Activated T-helper 17 cell treated with anti-CD3 and anti-CD28 coated beads, Interleukin-2, amount 50 U/mL, for 72 hours (primary cell): ENCODE measurements around the gene CTNS. TPM values are rescaled to one million over a fixed set of nuclear protein-coding genes. Genes with fewer than 3 reads are reported as not detected.

Experiments used
- ATAC-seq: fragments of 150-1000 bp; cut with Tn5 transposase; replicated peaks from 2 replicates; pipeline ENCODE4 v1.10.0; 2021; ENCODE audit warnings: mild to moderate bottlenecking, moderate library complexity
- H3K27ac Mint-ChIP-seq: one replicate; pipeline ENCODE4 v1.8.0; 2022; ENCODE audit warnings: mixed read lengths
- H3K27me3 Mint-ChIP-seq: one replicate; pipeline ENCODE4 v1.8.0; 2022; ENCODE audit warnings: mixed read lengths
- H3K36me3 Mint-ChIP-seq: one replicate; pipeline ENCODE4 v1.8.0; 2022; ENCODE audit warnings: low read depth, mild to moderate bottlenecking, mixed read lengths
- H3K4me1 Mint-ChIP-seq: one replicate; pipeline ENCODE4 v1.8.0; 2022; ENCODE audit warnings: mixed read lengths
- H3K4me3 Mint-ChIP-seq: one replicate; pipeline ENCODE4 v1.8.0; 2022; ENCODE audit warnings: mild to moderate bottlenecking, mixed read lengths
- H3K9me3 Mint-ChIP-seq: one replicate; pipeline ENCODE4 v1.8.0; 2022; ENCODE audit warnings: mixed read lengths
- total RNA-seq, 2 donors: library from RNA; stranded (reverse); gene quantifications; one replicate each; pipeline ENCODE4 v1.2.3, GENCODE V29; 2022

Gene CTNS
- total RNA-seq, 2 donors from 2014 or later = 11.2 to 11.8 TPM

DNA sequence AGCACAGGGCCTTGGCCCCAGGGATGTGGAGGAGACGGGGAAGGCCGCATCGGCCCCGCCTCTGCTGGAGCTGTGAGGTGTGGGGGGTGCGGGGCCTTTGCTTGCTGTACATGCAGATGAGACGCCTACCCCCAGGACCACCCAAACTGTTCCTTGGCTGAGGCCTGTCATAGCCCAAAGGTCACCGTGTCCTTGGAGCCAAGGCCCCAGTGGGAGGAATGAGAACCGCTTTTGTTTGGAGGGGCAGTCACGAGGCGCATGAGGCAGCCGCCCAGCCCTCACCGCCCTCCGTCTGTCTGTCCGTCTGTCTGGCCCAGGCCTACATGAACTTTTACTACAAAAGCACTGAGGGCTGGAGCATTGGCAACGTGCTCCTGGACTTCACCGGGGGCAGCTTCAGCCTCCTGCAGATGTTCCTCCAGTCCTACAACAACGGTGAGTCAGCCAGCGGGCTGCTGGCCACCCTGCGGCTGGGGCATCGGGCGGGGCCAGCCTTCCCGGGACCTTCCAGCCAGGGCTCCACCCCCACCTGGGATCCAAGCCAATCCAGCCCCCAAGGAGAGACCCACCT is 23.1 kb downstream of the CTNS start:
- no peaks in the 10 kb centered on the region for H3K4me1 Mint-ChIP-seq
- no peaks in the 10 kb centered on the region for H3K9me3 Mint-ChIP-seq
- H3K27me3 Mint-ChIP-seq = no peaks in the 10 kb centered on the region
- H3K4me3 Mint-ChIP-seq = no peak overlapping the region
- no peaks in the 10 kb centered on the region for H3K36me3 Mint-ChIP-seq
- no peak for ATAC-seq
- no peak overlapping the region for H3K27ac Mint-ChIP-seq

- Mint-ChIP-seq H3K36me3 (no peaks in the 10 kb centered on the region), H3K9me3 (no peaks in the 10 kb centered on the region), H3K27ac (no peak overlapping the region), H3K4me1 (peaks cover 4% of the 10 kb centered on the region), H3K27me3 (no peaks in the 10 kb centered on the region), H3K4me3 (no peak overlapping the region)
- ATAC-seq = no peak
Observed at GRCh38 chr17:3660311-3660891, 23.8 kb downstream of the CTNS start.

- H3K27me3 Mint-ChIP-seq = no peaks in the 10 kb centered on the region
Observed at GRCh38 chr17:3663102-3664011, 26.8 kb downstream of the CTNS start.

GRCh38 chr17:3665834-3666233 is 29.3 kb downstream of the CTNS start:
- peaks cover 17% of the 10 kb centered on the region for H3K36me3 Mint-ChIP-seq
- no peak for ATAC-seq
- H3K4me3 Mint-ChIP-seq = peak overlapping the region; percentile 48
- H3K27ac Mint-ChIP-seq = peak overlapping the region; percentile 67
- H3K27me3 Mint-ChIP-seq = no peaks in the 10 kb centered on the region
- no peaks in the 10 kb centered on the region for H3K9me3 Mint-ChIP-seq
- peaks cover 9% of the 10 kb centered on the region for H3K4me1 Mint-ChIP-seq

More at GRCh38 chr17:3663102-3664011, 26.8 kb downstream of the CTNS start:
- Mint-ChIP-seq H3K4me3 (no peak overlapping the region), H3K36me3 (no peaks in the 10 kb centered on the region), H3K4me1 (peaks cover 9% of the 10 kb centered on the region), H3K27ac (no peak overlapping the region), H3K9me3 (no peaks in the 10 kb centered on the region)
- no peak for ATAC-seq

DNA sequence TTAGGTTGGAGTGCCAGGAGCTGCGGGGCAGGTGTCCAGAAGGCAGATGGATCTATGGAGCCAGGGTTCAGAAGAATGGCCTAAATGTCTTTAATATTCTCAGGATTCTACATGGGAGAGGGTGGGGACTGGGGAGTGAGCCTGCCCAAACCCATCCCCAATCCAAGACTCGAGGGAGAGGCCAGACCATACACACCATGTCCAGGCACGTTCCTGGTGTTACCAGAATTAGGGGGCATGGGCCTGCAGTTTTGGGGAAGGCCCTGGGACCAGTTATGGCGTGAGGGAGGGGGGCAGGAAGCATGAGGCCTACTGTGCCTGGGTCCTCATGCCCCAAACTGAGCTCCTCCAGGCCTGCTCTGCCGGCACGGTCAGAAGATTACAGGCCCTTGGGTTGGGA is 30.0 kb downstream of the CTNS start:
- Mint-ChIP-seq H3K4me3 (peak overlapping the region; percentile 93), H3K9me3 (no peaks in the 10 kb centered on the region), H3K27ac (peak overlapping the region; percentile 67), H3K4me1 (peaks cover 9% of the 10 kb centered on the region), H3K27me3 (no peaks in the 10 kb centered on the region), H3K36me3 (peaks cover 23% of the 10 kb centered on the region)
- no peak for ATAC-seq

GRCh38 chr17:3667366-3668278 is 31.1 kb downstream of the CTNS start:
- Mint-ChIP-seq H3K9me3 (no peaks in the 10 kb centered on the region), H3K27ac (peak overlapping the region; percentile 50), H3K36me3 (peaks cover 29% of the 10 kb centered on the region), H3K27me3 (no peaks in the 10 kb centered on the region), H3K4me3 (peak overlapping the region; percentile 93), H3K4me1 (peaks cover 9% of the 10 kb centered on the region)
- peak; percentile 18 for ATAC-seq

DNA sequence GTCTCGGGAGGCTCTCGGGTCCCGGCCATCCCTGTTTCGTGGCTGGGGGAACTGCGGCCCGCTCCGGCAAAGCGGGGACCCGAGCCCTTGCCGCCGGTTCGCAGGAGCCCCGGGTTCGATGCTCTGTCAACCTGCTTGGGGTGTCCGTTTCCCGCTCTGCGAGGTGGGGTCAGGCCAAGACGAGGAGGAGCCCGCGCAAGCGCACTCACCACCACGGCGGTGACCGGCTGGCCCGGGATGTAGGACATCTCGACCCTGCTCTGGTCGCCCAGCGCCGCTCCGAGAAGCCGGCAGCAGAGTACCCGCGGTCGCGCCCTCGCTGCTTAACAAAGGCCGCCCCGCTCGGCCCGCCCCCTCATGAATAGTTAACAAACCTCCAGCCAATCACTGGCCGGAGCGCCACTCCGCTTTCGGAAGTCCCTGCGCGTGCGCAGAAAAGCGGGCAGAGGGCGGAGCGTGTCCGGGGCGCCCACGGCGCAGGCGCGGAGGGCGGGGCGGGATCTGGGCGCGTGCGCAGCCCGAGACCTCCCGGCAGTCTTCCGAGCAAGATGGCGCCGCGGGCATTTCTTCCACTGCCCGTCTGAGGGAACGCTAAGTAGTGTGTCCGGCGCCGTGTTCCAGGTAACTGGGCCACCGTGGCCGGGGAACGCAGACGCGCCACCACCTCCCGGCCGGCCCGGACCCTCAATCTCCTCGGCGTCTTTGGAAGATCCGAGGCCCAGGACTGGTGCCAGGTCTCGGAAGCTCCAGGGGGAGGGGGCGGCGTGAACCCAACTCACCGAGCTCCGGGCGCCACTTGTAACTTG is 31.9 kb downstream of the CTNS start, which contains the start of the genes EMC6 and TAX1BP3:
Gene EMC6, plus strand, starts transcription at position 534 of the 806 bp plus-strand sequence. CDS start 335 bp downstream, outside the sequence.
Gene TAX1BP3, minus strand, starts transcription at position 300 of the 806 bp plus-strand sequence. Its CDS starts 52 bp downstream, at position 248.
- Mint-ChIP-seq H3K27ac (peak within 1 kb of the TSS; percentile 93), H3K9me3 (no peaks in the 10 kb centered on the region), H3K4me3 (peak within 1 kb of the TSS; percentile 93), H3K4me1 (peaks cover 9% of the 10 kb centered on the region), H3K27me3 (no peaks in the 10 kb centered on the region), H3K36me3 (peaks cover 36% of the 10 kb centered on the region)
- peak; percentile 98 for ATAC-seq

DNA sequence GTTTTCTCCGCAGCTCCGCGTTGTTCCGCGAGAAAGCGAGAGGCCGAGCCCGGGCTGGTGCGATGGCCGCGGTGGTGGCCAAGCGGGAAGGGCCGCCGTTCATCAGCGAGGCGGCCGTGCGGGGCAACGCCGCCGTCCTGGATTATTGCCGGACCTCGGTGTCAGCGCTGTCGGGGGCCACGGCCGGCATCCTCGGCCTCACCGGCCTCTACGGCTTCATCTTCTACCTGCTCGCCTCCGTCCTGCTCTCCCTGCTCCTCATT is 32.5 kb downstream of the CTNS start:
- no peak for ATAC-seq
- H3K4me1 Mint-ChIP-seq = peaks cover 9% of the 10 kb centered on the region
- H3K27me3 Mint-ChIP-seq = no peaks in the 10 kb centered on the region
- peaks cover 36% of the 10 kb centered on the region for H3K36me3 Mint-ChIP-seq
- peak overlapping the region; percentile 93 for H3K27ac Mint-ChIP-seq
- peak overlapping the region; percentile 93 for H3K4me3 Mint-ChIP-seq
- no peaks in the 10 kb centered on the region for H3K9me3 Mint-ChIP-seq

DNA sequence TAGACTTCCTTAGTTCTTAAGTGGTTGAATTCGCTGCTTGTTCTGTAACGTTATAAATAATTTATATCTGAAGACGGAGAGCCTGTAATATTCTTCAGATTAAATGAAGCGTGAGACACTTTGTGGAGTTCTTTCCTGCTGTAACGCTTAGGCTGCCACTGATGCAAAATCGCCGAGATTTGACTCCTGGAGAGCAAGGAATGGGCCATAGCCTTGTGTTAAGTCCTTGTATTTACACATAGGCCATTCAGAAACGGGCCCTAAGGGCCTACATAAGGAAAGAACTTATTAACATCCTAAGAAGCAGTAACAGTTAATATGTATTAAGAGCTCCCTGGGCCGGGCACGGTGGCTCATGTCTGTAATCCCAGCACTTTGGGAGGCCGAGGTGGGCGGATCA is 33.0 kb downstream of the CTNS start:
- no peak for ATAC-seq
- peaks cover 36% of the 10 kb centered on the region for H3K36me3 Mint-ChIP-seq
- peaks cover 9% of the 10 kb centered on the region for H3K4me1 Mint-ChIP-seq
- H3K27ac Mint-ChIP-seq = peak overlapping the region; percentile 93
- no peaks in the 10 kb centered on the region for H3K9me3 Mint-ChIP-seq
- peak overlapping the region; percentile 93 for H3K4me3 Mint-ChIP-seq
- H3K27me3 Mint-ChIP-seq = no peaks in the 10 kb centered on the region

- H3K36me3 Mint-ChIP-seq = peaks cover 36% of the 10 kb centered on the region
- no peaks in the 10 kb centered on the region for H3K27me3 Mint-ChIP-seq
- no peak overlapping the region for H3K27ac Mint-ChIP-seq
- no peaks in the 10 kb centered on the region for H3K4me1 Mint-ChIP-seq
- H3K4me3 Mint-ChIP-seq = no peak overlapping the region
- no peaks in the 10 kb centered on the region for H3K9me3 Mint-ChIP-seq
- no peak for ATAC-seq
Observed at GRCh38 chr17:3672571-3672970, 36.0 kb downstream of the CTNS start.

- Mint-ChIP-seq H3K9me3 (no peaks in the 10 kb centered on the region), H3K36me3 (peaks cover 18% of the 10 kb centered on the region), H3K4me1 (no peaks in the 10 kb centered on the region), H3K4me3 (no peak overlapping the region), H3K27me3 (no peaks in the 10 kb centered on the region), H3K27ac (no peak overlapping the region)
- no peak for ATAC-seq
Observed at GRCh38 chr17:3675886-3676285, 39.3 kb downstream of the CTNS start.

DNA sequence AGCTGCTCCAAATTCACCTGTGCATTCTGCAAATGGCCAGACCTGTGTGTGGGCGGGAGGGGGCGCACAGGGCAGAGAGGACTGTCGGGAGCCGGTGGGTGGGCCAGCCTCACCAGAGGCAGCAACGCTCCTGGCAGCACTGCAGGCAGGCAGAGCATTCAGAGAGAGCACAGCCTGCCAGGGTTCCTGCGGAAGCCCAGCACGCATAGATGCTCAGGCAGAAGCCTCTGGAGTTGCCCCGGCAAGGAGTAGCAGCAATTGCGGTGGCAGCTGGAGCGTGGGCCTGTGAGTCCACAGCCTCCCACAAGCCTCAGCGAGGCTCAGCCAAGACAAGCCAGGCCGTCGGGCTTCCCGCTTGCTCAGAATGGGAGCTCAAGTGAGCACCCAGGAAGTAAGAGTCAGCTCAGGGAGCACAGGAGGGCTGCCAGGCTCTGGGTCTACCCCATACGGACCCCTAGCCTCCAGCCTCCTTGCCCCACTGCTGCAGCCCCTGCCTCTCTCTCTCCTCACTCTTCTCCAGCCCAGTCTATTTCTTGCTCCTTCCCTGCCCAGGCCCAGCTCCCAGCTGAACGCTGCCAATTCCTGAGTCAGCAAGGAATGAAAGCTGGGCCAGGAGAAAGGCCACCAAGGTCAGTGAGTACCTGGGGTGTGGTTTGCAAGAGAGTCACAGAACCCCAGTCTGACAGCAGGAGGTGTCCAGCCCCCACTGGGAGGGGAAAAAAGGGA is 41.7 kb downstream of the CTNS start:
- Mint-ChIP-seq H3K27ac (no peak overlapping the region), H3K4me3 (no peak overlapping the region), H3K4me1 (no peaks in the 10 kb centered on the region), H3K36me3 (peaks cover under 1% of the 10 kb centered on the region), H3K9me3 (no peaks in the 10 kb centered on the region), H3K27me3 (no peaks in the 10 kb centered on the region)
- no peak for ATAC-seq
